Prostate gland (tissue), 2 donors: ENCODE data around the gene RPTOR.

ENCODE experiments used
- CTCF ChIP-seq, 4 experiments: fragments of 200-600 bp in 2 of 4; fragments of 450-650 bp in 2 of 4; sonication (generic) in 2 of 4; IDR thresholded peaks; 1 replicate in 3 of 4; 2 replicates in 1 of 4; pipeline ENCODE4 v1.5.1; 2016 to 2019; ENCODE audit warnings: antibody characterized with exemption in 4 of 4, mild to moderate bottlenecking in 2 of 4, moderate library complexity in 2 of 4
- POLR2A ChIP-seq: fragments of 450-650 bp; IDR thresholded peaks from one replicate; pipeline ENCODE4 v1.6.1; 2016; ENCODE audit warnings: antibody characterized with exemption, mild to moderate bottlenecking

- TF ChIP-seq CTCF (IDR thresholded peaks at IDR 0.05) (no peak), POLR2A (no peak)
Measured at GRCh38 chr17:80503921-80504320, 40.7 kb upstream of the RPTOR start.
